Tibial nerve (tissue), 4 donors: ENCODE data around the gene INSM1.

ENCODE experiments used
- CTCF ChIP-seq, 5 experiments: fragments of 200-600 bp in 3 of 5; fragments of 450-650 bp in 2 of 5; sonication (generic) in 3 of 5; IDR thresholded peaks; one replicate each; pipeline ENCODE4 v1.5.1; 2016 to 2019; ENCODE audit warnings: antibody characterized with exemption in 5 of 5, mild to moderate bottlenecking in 3 of 5, moderate library complexity in 2 of 5
- EP300 ChIP-seq, 2 donors: sonication (generic); formaldehyde crosslinking; IDR thresholded peaks; one replicate each; pipeline ENCODE4 v1.6.1; 2017; ENCODE audit warnings: antibody characterized with exemption in 2 of 2, mild to moderate bottlenecking in 1 of 2
- POLR2A ChIP-seq, 2 donors: fragments of 450-650 bp; IDR thresholded peaks; one replicate each; pipeline ENCODE4 v1.6.1; 2017; ENCODE audit warnings: antibody characterized with exemption in 2 of 2, mild to moderate bottlenecking in 2 of 2, moderate library complexity in 2 of 2

GRCh38 chr20:20413810-20414281 lies 45.9 kb downstream of the INSM1 start:
- TF ChIP-seq CTCF (IDR thresholded peaks at IDR 0.05) (no peak), POLR2A (IDR thresholded peaks at IDR 0.05) (no peak), EP300 (IDR thresholded peaks at IDR 0.05) (no peak)
